IMR-90 (cell line): ENCODE measurements around the gene CD34. TPM values are rescaled to one million over a fixed set of nuclear protein-coding genes. Genes with fewer than 3 reads are reported as not detected.

Experiments used
- ATAC-seq: fragments of 200-7000 bp; cut with Tn5 transposase; 2 replicates; pipeline ENCODE4 v1.9.1; 2020; ENCODE audit warnings: low read depth, mild to moderate bottlenecking, moderate library complexity
- BruUV-seq: library from RNA; stranded (reverse); fragments of 400-500 nt; replicated peaks from 2 replicates; lab custom pipeline; 2021; lab: Mats Ljungman, UMichigan
- CTCF ChIA-PET: fragments of 300-600 bp; formaldehyde crosslinking; extraction: SDS; loops from one replicate; lab custom pipeline; 2021; ENCODE audit warnings: antibody characterized with exemption; lab: Yijun Ruan, JAX
- POLR2A ChIA-PET: fragments of 300-600 bp; sonication (Branson Sonifier 250); formaldehyde crosslinking; loops from one replicate; lab custom pipeline; 2022; ENCODE audit warnings: antibody characterized with exemption; ENCODE audit not compliant: unreplicated experiment; lab: Charles Lee
- DNase-seq: peaks from one replicate; pipeline ENCODE4 v3.0.0; 2013
- H2AFZ ChIP-seq: replicated peaks from 2 replicates; pipeline ENCODE3; 2013; ENCODE audit warnings: low read length, mild to moderate bottlenecking; ENCODE audit not compliant: poor library complexity
- H2AK5ac ChIP-seq: 2 replicates; pipeline ENCODE4 v1.6.1; 2013; ENCODE audit warnings: low read depth, low read length, inconsistent platforms
- H2AK9ac ChIP-seq: replicated peaks from 2 replicates; pipeline ENCODE3; 2013; ENCODE audit warnings: mild to moderate bottlenecking, low read depth, low read length, moderate library complexity; ENCODE audit not compliant: poor library complexity
- H2BK120ac ChIP-seq: 2 replicates; pipeline ENCODE4 v1.6.1; 2013; ENCODE audit warnings: low read depth, low read length, inconsistent platforms
- H2BK15ac ChIP-seq: 3 replicates; pipeline ENCODE4 v1.6.1; 2013; ENCODE audit warnings: low read depth, low read length, inconsistent platforms
- H2BK20ac ChIP-seq: 2 replicates; pipeline ENCODE4 v1.6.1; 2013; ENCODE audit warnings: low read depth, mild to moderate bottlenecking, inconsistent platforms, low read length, moderate library complexity
- H2BK5ac ChIP-seq: 2 replicates; pipeline ENCODE4 v1.6.1; 2013; ENCODE audit warnings: mild to moderate bottlenecking, low read depth, low read length, inconsistent platforms; ENCODE audit not compliant: poor library complexity, severe bottlenecking
- H3K14ac ChIP-seq: replicated peaks from 2 replicates; pipeline ENCODE4 v1.6.1; 2013; ENCODE audit warnings: low read depth, low read length, inconsistent platforms
- H3K18ac ChIP-seq: 2 replicates; pipeline ENCODE4 v1.6.1; 2013; ENCODE audit warnings: low read depth, low read length, control low read depth
- H3K23ac ChIP-seq: 2 replicates; pipeline ENCODE4 v1.6.1; 2013; ENCODE audit warnings: low read depth, low read length, inconsistent platforms
- H3K27ac ChIP-seq: 2 replicates; pipeline ENCODE4 v1.5.1; 2013; ENCODE audit warnings: mild to moderate bottlenecking, control low read depth, low read length; ENCODE audit not compliant: insufficient read depth
- H3K27me3 ChIP-seq: 2 replicates; pipeline ENCODE4 v1.6.1; 2013; ENCODE audit warnings: low read length; ENCODE audit not compliant: control insufficient read depth, insufficient read depth
- H3K36me3 ChIP-seq: 2 replicates; pipeline ENCODE4 v1.6.1; 2013; ENCODE audit warnings: low read length, mixed read lengths; ENCODE audit not compliant: control insufficient read depth, insufficient read depth
- H3K4ac ChIP-seq: 2 replicates; pipeline ENCODE4 v1.6.1; 2013; ENCODE audit warnings: low read depth, low read length, inconsistent platforms
- H3K4me1 ChIP-seq: 2 replicates; pipeline ENCODE4 v1.6.1; 2013; ENCODE audit warnings: low read length, mixed read lengths; ENCODE audit not compliant: control insufficient read depth, insufficient read depth
- H3K4me2 ChIP-seq: 2 replicates; pipeline ENCODE4 v1.6.1; 2013; ENCODE audit warnings: low read depth, mild to moderate bottlenecking, control low read depth, low read length, moderate library complexity
- H3K4me3 ChIP-seq: 2 replicates; pipeline ENCODE4 v1.5.1; 2013; ENCODE audit warnings: low read depth, mild to moderate bottlenecking, control low read depth, low read length, moderate library complexity; ENCODE audit not compliant: insufficient read depth
- H3K56ac ChIP-seq: 2 replicates; pipeline ENCODE4 v1.6.1; 2013; ENCODE audit warnings: low read length, inconsistent platforms; ENCODE audit not compliant: insufficient read depth; ENCODE audit errors: extremely low read depth
- H3K79me1 ChIP-seq, 2 experiments: 2 replicates each; pipeline ENCODE4 v1.6.1; 2013; ENCODE audit warnings: low read length in 2 of 2, inconsistent platforms in 1 of 2, low read depth in 1 of 2
- H3K9ac ChIP-seq: 2 replicates; pipeline ENCODE4 v1.6.1; 2013; ENCODE audit warnings: low read depth, low read length, control low read depth
- H3K9me1 ChIP-seq: 2 replicates; pipeline ENCODE4 v1.6.1; 2013; ENCODE audit warnings: low read length, inconsistent platforms; ENCODE audit not compliant: insufficient read depth
- H3K9me3 ChIP-seq: 2 replicates; pipeline ENCODE4 v1.6.1; 2013; ENCODE audit warnings: low read length; ENCODE audit not compliant: control insufficient read depth, insufficient read depth
- H4K20me1 ChIP-seq: 2 replicates; pipeline ENCODE4 v1.6.1; 2013; ENCODE audit warnings: low read length, inconsistent platforms; ENCODE audit not compliant: insufficient read depth
- H4K5ac ChIP-seq: 2 replicates; pipeline ENCODE4 v1.6.1; 2013; ENCODE audit warnings: mild to moderate bottlenecking, low read depth, low read length, control low read depth
- H4K8ac ChIP-seq, 2 experiments: 2 replicates each; pipeline ENCODE4 v1.6.1; 2013; ENCODE audit warnings: low read depth in 2 of 2, low read length in 2 of 2, control low read depth in 1 of 2, inconsistent platforms in 1 of 2
- H4K91ac ChIP-seq: 2 replicates; pipeline ENCODE4 v1.6.1; 2013; ENCODE audit warnings: low read depth, low read length, inconsistent platforms; ENCODE audit not compliant: insufficient read depth
- BHLHE40 ChIP-seq: fragments of 150-350 bp; IDR thresholded peaks from 2 replicates; pipeline ENCODE4 v1.6.1; 2016; ENCODE audit warnings: mild to moderate bottlenecking, low read depth, low read length
- CHD1 ChIP-seq: IDR thresholded peaks from 2 replicates; pipeline ENCODE4 v1.6.1; 2012; ENCODE audit warnings: low read depth, low read length, improper control_type of control experiment
- ELK1 ChIP-seq: fragments of 150-350 bp; IDR thresholded peaks from 2 replicates; pipeline ENCODE4 v1.6.1; 2016; ENCODE audit warnings: low read depth, mild to moderate bottlenecking, low read length, moderate library complexity, borderline replicate concordance
- FOS ChIP-seq: fragments of 150-350 bp; IDR thresholded peaks from 2 replicates; pipeline ENCODE4 v1.6.1; 2016; ENCODE audit warnings: low read depth, low read length
- MAZ ChIP-seq: IDR thresholded peaks from 2 replicates; pipeline ENCODE4 v1.6.1; 2012; ENCODE audit warnings: low read depth, mild to moderate bottlenecking, low read length, improper control_type of control experiment, moderate library complexity, borderline replicate concordance
- MXI1 ChIP-seq: IDR thresholded peaks from 2 replicates; pipeline ENCODE4 v1.6.1; 2012; ENCODE audit warnings: low read depth, mild to moderate bottlenecking, low read length, moderate library complexity, borderline replicate concordance
- NFE2L2 ChIP-seq: fragments of 150-350 bp; IDR thresholded peaks from 2 replicates; pipeline ENCODE4 v1.6.1; 2016; ENCODE audit warnings: low read depth, mild to moderate bottlenecking, low read length
- POLR2A ChIP-seq: IDR thresholded peaks from 2 replicates; pipeline ENCODE4 v1.6.1; 2012; ENCODE audit warnings: mild to moderate bottlenecking, low read depth, low read length
- RAD21 ChIP-seq: IDR thresholded peaks from 2 replicates; pipeline ENCODE4 v1.6.1; 2012; ENCODE audit warnings: low read length, improper control_type of control experiment
- RFX5 ChIP-seq: IDR thresholded peaks from 2 replicates; pipeline ENCODE4 v1.8.0; 2012; ENCODE audit warnings: low read depth, mild to moderate bottlenecking, low read length, moderate library complexity
- WGBS, 2 experiments: methylation state at CpG; one replicate each; pipeline versions ENCODE4 v1.1.5 to v1.1.7; 2013; ENCODE audit warnings: missing lambda C conversion rate in 2 of 2; ENCODE audit not compliant: insufficient read length in 1 of 2; ENCODE audit errors: extremely low coverage in 2 of 2; 5-methylcytosine and 5-hydroxymethylcytosine counted together
- dilution Hi-C: fragments of 300-500 bp; cut with HindIII; formaldehyde crosslinking; loops from one replicate; pipeline ENCODE4 v1.14.3; 2018; ENCODE audit warnings: low sequenced_read_pairs; ENCODE audit not compliant: unreplicated experiment
- in situ Hi-C: fragments of 300-500 bp; cut with MboI; formaldehyde crosslinking; loops from 3 replicates; pipeline ENCODE4 v1.14.3; 2019; ENCODE audit warnings: low sequenced_read_pairs, inconsistent platforms, mixed read lengths
- intact Hi-C: fragments of 100-400 bp; cut with micrococcal nuclease; formaldehyde crosslinking; loops from 2 replicates; pipeline ENCODE4 v1.10.0; 2022
- polyA plus RNA-seq, 3 experiments: library from polyadenylated mRNA; depleted of rRNA; stranded (reverse); fragments of >200 nt; gene quantifications; 2 replicates each; pipeline ENCODE4 v1.2.3, GENCODE V29; 2012; ENCODE audit warnings: low replicate concordance in 1 of 3
- total RNA-seq: library from RNA; depleted of rRNA; stranded (reverse); fragments of >200 nt; gene quantifications from 2 replicates; pipeline ENCODE4 v1.2.3, GENCODE V29; 2012
- TF ChIP-seq, protein P1 (sequence below): fragments of 150-350 bp; IDR thresholded peaks from 2 replicates; pipeline ENCODE4 v1.6.1; 2017; ENCODE audit warnings: mild to moderate bottlenecking, antibody characterized with exemption, low read length, low read depth

CD34 gene
- total and polyA plus RNA-seq, 2 of the 4 experiments (the other 2 are of a cell fraction) = 0.14 TPM; not detected in 1

- BruUV-seq = no TSS peak
- no peak overlapping the region for H3K14ac ChIP-seq
- no peak overlapping the region for H3K18ac ChIP-seq
- no peaks in the 10 kb centered on the region for H3K9me3 ChIP-seq
- H3K4me2 ChIP-seq = no peak overlapping the region
- DNase-seq (no peak), ATAC-seq (no peak)
- no peak overlapping the region for H2BK15ac ChIP-seq
- H3K27ac ChIP-seq = no peak overlapping the region
- H3K27me3 ChIP-seq = peaks cover 4% of the 10 kb centered on the region
- H2BK5ac ChIP-seq = no peak overlapping the region
- H3K4ac ChIP-seq = no peak overlapping the region
- H3K56ac ChIP-seq = no peak overlapping the region
- no peak overlapping the region for H2BK20ac ChIP-seq
- intact Hi-C loops (loop anchor here (1.0 kb wide), 1 partner anchor 42 kb away; no protein-coding TSS in a partner anchor), in situ Hi-C loops (loop anchor here (5.0 kb wide), 1 partner anchor 43 kb away; no protein-coding TSS in a partner anchor), dilution Hi-C loops (no loop called here)
- H3K4me1 ChIP-seq = peaks cover 12% of the 10 kb centered on the region
- H4K20me1 ChIP-seq = no peaks in the 10 kb centered on the region
- H3K4me3 ChIP-seq = no peak overlapping the region
- H2BK120ac ChIP-seq = no peak overlapping the region
- CTCF ChIA-PET = interaction anchor here (0.7 to 4.3 kb wide), 9 partner anchors 11 to 100 kb away, joined by 3 to 30 read pairs (median 4); no protein-coding TSS in a partner anchor
- H4K8ac ChIP-seq = no peak overlapping the region
- WGBS, 2 experiments = 73% methylated on average over 2 of the region's 6 CpGs; no CpG with 5 or more reads in 1 of the 2 experiments
- H2AFZ ChIP-seq = no peak overlapping the region
- H3K9me1 ChIP-seq = 0 out of 2 replicates have a peak, but pooled peaks cover 6% of the 10 kb centered on the region
- no peak overlapping the region for H2AK5ac ChIP-seq
- no peak overlapping the region for H3K9ac ChIP-seq
- no peaks in the 10 kb centered on the region for H3K36me3 ChIP-seq
- peaks cover 4 to 9% of the 10 kb centered on the region in 2 experiments; a peak in 2 of 4 replicates for H3K79me1 ChIP-seq
- POLR2A ChIA-PET = no interaction called here
- no peak overlapping the region for H4K5ac ChIP-seq
- no peak overlapping the region for H3K23ac ChIP-seq
- no peak overlapping the region for H2AK9ac ChIP-seq
- H4K91ac ChIP-seq = no peak overlapping the region
- TF ChIP-seq MAZ (no peak), MXI1 (no peak), FOS (no peak), ELK1 (no peak), POLR2A (no peak), RFX5 (no peak), RAD21 (no peak), NFE2L2 (no peak), BHLHE40 (no peak), CHD1 (no peak)
- TF ChIP-seq, protein P1, sequence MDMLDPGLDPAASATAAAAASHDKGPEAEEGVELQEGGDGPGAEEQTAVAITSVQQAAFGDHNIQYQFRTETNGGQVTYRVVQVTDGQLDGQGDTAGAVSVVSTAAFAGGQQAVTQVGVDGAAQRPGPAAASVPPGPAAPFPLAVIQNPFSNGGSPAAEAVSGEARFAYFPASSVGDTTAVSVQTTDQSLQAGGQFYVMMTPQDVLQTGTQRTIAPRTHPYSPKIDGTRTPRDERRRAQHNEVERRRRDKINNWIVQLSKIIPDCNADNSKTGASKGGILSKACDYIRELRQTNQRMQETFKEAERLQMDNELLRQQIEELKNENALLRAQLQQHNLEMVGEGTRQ = no peak
Measured at GRCh38 chr1:207869859-207870258, 41.1 kb downstream of the CD34 start.
